Liver (tissue), 9 donors: ENCODE results near the gene NHS. TPM values are rescaled to one million over a fixed set of nuclear protein-coding genes. Genes with fewer than 3 reads are reported as not detected.

Experiments used
- DNase-seq: peaks from one replicate; pipeline ENCODE4 v3.0.0-alpha.2; 2017; ENCODE audit warnings: low spot score
- H3K27ac ChIP-seq, 2 donors: one replicate each; pipeline ENCODE4 v1.7.0; 2013; ENCODE audit warnings: inconsistent platforms in 2 of 2, low read length in 2 of 2, control low read depth in 1 of 2, low read depth in 1 of 2, mild to moderate bottlenecking in 1 of 2
- H3K27me3 ChIP-seq, 4 donors: one replicate each; pipeline versions ENCODE4 v1.6.1 to v1.7.0; 2013; ENCODE audit warnings: low read length in 3 of 4, inconsistent platforms in 1 of 4, mild to moderate bottlenecking in 1 of 4, moderate library complexity in 1 of 4; ENCODE audit not compliant: control insufficient read depth in 4 of 4, insufficient read depth in 4 of 4
- H3K36me3 ChIP-seq, 4 donors: one replicate each; pipeline versions ENCODE4 v1.6.1 to v1.7.0; 2013; ENCODE audit warnings: low read length in 3 of 4, mild to moderate bottlenecking in 3 of 4, low read depth in 1 of 4, moderate library complexity in 1 of 4; ENCODE audit not compliant: control insufficient read depth in 4 of 4, insufficient read depth in 3 of 4
- H3K4me1 ChIP-seq, 4 donors: one replicate each; pipeline versions ENCODE4 v1.6.1 to v1.7.0; 2013; ENCODE audit warnings: low read length in 3 of 4, mild to moderate bottlenecking in 3 of 4, moderate library complexity in 1 of 4; ENCODE audit not compliant: control insufficient read depth in 4 of 4, insufficient read depth in 4 of 4
- H3K4me3 ChIP-seq, 3 donors: one replicate each; pipeline versions ENCODE4 v1.6.1 to v1.7.0; 2013; ENCODE audit warnings: low read length in 3 of 3, control low read depth in 1 of 3, low read depth in 1 of 3, mild to moderate bottlenecking in 1 of 3
- H3K9ac ChIP-seq, 2 donors: one replicate each; pipeline ENCODE4 v1.7.0; 2013; ENCODE audit warnings: low read length in 2 of 2, mild to moderate bottlenecking in 2 of 2, moderate library complexity in 2 of 2, control low read depth in 1 of 2, low read depth in 1 of 2
- H3K9me3 ChIP-seq, 4 donors: one replicate each; pipeline versions ENCODE4 v1.6.1 to v1.7.0; 2013; ENCODE audit warnings: low read length in 3 of 4; ENCODE audit not compliant: control insufficient read depth in 4 of 4
- EGR1 ChIP-seq, 2 donors: IDR thresholded peaks; 2 replicates each; pipeline ENCODE4 v1.6.1; 2016 to 2018; ENCODE audit warnings: antibody characterized with exemption in 2 of 2, low read depth in 2 of 2
- FOXA1 ChIP-seq: IDR thresholded peaks from 2 replicates; pipeline ENCODE4 v1.6.1; 2016; ENCODE audit warnings: antibody characterized with exemption
- FOXA2 ChIP-seq: IDR thresholded peaks from 2 replicates; pipeline ENCODE4 v1.6.1; 2016; ENCODE audit warnings: antibody characterized with exemption
- GABPA ChIP-seq, 2 donors: IDR thresholded peaks in 1 of 2; conservative IDR thresholded peaks in 1 of 2; 2 replicates each; pipeline ENCODE4 v1.6.1; 2016; ENCODE audit warnings: antibody characterized with exemption in 2 of 2, mild to moderate bottlenecking in 1 of 2, moderate library complexity in 1 of 2
- HNF4G ChIP-seq: IDR thresholded peaks from 2 replicates; pipeline ENCODE4 v1.6.1; 2016; ENCODE audit warnings: antibody characterized with exemption
- JUND ChIP-seq, 2 donors: IDR thresholded peaks; 2 replicates each; pipeline ENCODE4 v1.6.1; 2016; ENCODE audit warnings: antibody characterized with exemption in 2 of 2
- NR2F2 ChIP-seq: IDR thresholded peaks from 2 replicates; pipeline ENCODE4 v1.6.1; 2016; ENCODE audit warnings: antibody characterized with exemption
- RAD21 ChIP-seq, 2 donors: IDR thresholded peaks; 2 replicates each; pipeline ENCODE4 v1.6.1; 2016; ENCODE audit warnings: antibody characterized with exemption in 2 of 2, mild to moderate bottlenecking in 2 of 2
- RXRA ChIP-seq, 2 donors: IDR thresholded peaks; 2 replicates each; pipeline ENCODE4 v1.6.1; 2017 to 2018; ENCODE audit warnings: antibody characterized with exemption in 2 of 2, mild to moderate bottlenecking in 1 of 2
- SP1 ChIP-seq: IDR thresholded peaks from 2 replicates; pipeline ENCODE4 v1.6.1; 2018; ENCODE audit warnings: antibody characterized with exemption, mild to moderate bottlenecking
- TAF1 ChIP-seq: conservative IDR thresholded peaks from 2 replicates; pipeline ENCODE4 v1.6.1; 2016; ENCODE audit warnings: antibody characterized with exemption, mild to moderate bottlenecking
- YY1 ChIP-seq: IDR thresholded peaks from 2 replicates; pipeline ENCODE4 v1.6.1; 2016; ENCODE audit warnings: antibody characterized with exemption, mild to moderate bottlenecking
- WGBS: extraction: QIAGEN DNeasy Blood & Tissue Kit; methylation state at CpG from one replicate; pipeline ENCODE4 v1.1.7; 2013; 5-methylcytosine and 5-hydroxymethylcytosine counted together
- polyA plus RNA-seq, 2 donors: library from polyadenylated mRNA; stranded (reverse) in 1 of 2; unstranded in 1 of 2; fragments of 200-250 nt in 1 of 2; fragments of >200 nt in 1 of 2; fragmentation: Nextera tagmentation in 1 of 2; extraction: Ambion mirVana in 1 of 2; gene quantifications; one replicate each; pipeline versions ENCODE4 v1.2.1 to v1.2.3, GENCODE V29; 2013 to 2015
- total RNA-seq, 2 donors: library from RNA; depleted of rRNA; stranded (reverse); fragments of >200 nt; gene quantifications; one replicate each; pipeline ENCODE4 v1.2.3, GENCODE V29; 2014
- TF ChIP-seq, protein P1 (sequence below): IDR thresholded peaks from 2 replicates; pipeline ENCODE4 v1.6.1; 2016; ENCODE audit warnings: antibody characterized with exemption
- TF ChIP-seq, protein P2 (sequence below): IDR thresholded peaks from 2 replicates; pipeline ENCODE4 v1.6.1; 2016; ENCODE audit warnings: antibody characterized with exemption
- TF ChIP-seq, protein P3 (sequence below): IDR thresholded peaks from 2 replicates; pipeline ENCODE4 v1.6.1; 2016; ENCODE audit warnings: antibody characterized with exemption, mild to moderate bottlenecking
- TF ChIP-seq, protein P4 (sequence below): fragments of 150-350 bp; IDR thresholded peaks from 2 replicates; pipeline ENCODE4 v1.5.1; 2017; ENCODE audit warnings: improper control_type of control experiment, low read depth, low read length; ENCODE audit not compliant: missing input control
- TF ChIP-seq, protein P5 (sequence below): IDR thresholded peaks from 2 replicates; pipeline ENCODE4 v1.6.1; 2016; ENCODE audit warnings: antibody characterized with exemption
- donor health status: healthy.
- donor health status: healthy.
- donor health status: healthy.
- donor health status: healthy.
- donor health status: healthy.

NHS gene
- total and polyA plus RNA-seq, 4 donors = 0.03 to 0.17 (median 0.10) TPM

DNA sequence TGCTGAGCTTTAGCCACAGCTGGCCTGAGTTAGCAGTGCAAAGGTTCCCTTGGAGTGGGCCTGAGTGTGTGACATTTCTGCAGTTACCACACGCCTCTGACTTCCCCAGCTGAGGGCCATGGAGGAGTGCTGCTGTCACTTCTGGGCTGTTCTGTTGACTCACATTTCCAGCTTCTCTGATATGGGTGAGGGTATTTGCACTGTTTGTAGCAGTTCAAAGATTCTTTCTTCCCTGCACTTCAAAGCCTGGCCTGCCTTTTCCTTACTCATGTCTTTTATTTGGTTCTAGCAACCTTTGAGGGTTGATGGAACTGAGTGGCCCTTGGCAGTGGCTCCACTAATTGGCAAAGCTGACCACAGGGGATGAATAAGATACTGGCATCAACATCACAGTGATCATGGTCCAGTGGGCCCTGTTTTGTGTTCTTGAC, 335.9 kb downstream of the NHS start:
- H3K27me3 ChIP-seq = no peaks in the 10 kb centered on the region
- no peaks in the 10 kb centered on the region for H3K36me3 ChIP-seq
- WGBS = 87% methylated on average over 1 of the region's 1 CpG
- H3K4me3 ChIP-seq = no peak overlapping the region
- TF ChIP-seq RXRA (IDR thresholded peaks at IDR 0.05) (no peak), EGR1 (IDR thresholded peaks at IDR 0.05; ENCODE audit: low read depth in 2 of 2) (no peak), FOXA2 (no peak)
- TF ChIP-seq, protein P1, sequence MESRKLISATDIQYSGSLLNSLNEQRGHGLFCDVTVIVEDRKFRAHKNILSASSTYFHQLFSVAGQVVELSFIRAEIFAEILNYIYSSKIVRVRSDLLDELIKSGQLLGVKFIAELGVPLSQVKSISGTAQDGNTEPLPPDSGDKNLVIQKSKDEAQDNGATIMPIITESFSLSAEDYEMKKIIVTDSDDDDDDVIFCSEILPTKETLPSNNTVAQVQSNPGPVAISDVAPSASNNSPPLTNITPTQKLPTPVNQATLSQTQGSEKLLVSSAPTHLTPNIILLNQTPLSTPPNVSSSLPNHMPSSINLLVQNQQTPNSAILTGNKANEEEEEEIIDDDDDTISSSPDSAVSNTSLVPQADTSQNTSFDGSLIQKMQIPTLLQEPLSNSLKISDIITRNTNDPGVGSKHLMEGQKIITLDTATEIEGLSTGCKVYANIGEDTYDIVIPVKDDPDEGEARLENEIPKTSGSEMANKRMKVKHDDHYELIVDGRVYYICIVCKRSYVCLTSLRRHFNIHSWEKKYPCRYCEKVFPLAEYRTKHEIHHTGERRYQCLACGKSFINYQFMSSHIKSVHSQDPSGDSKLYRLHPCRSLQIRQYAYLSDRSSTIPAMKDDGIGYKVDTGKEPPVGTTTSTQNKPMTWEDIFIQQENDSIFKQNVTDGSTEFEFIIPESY = no peak
- H3K4me1 ChIP-seq = no peaks in the 10 kb centered on the region
- H3K9me3 ChIP-seq = no peaks in the 10 kb centered on the region
- H3K27ac ChIP-seq = no peak overlapping the region
- no peak overlapping the region for H3K9ac ChIP-seq
- DNase-seq = no peak

DNA sequence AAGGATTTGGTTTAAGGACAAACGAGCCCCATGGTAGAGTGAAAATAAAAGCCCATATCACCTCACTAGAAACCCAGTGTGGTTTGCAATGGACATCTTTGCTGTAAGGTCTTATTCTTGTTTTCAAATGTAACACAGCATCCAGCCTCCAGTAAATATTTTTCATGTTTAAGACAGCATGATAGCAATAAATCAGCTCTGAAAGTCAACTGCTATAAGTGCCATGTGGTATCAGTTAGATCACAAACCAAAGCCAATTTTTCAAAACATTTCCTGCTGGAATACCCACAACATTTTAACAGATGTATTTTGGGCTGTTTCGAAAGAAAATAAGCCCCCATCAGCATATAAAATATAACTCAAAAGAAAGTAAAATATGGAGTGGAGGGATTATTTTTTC, 338.3 kb downstream of the NHS start:
- no peaks in the 10 kb centered on the region for H3K9me3 ChIP-seq
- WGBS = 79% methylated on average over 2 of the region's 2 CpGs
- no peaks in the 10 kb centered on the region for H3K4me1 ChIP-seq
- no peak overlapping the region for H3K27ac ChIP-seq
- DNase-seq = no peak
- no peak overlapping the region for H3K4me3 ChIP-seq
- no peaks in the 10 kb centered on the region for H3K36me3 ChIP-seq
- no peaks in the 10 kb centered on the region for H3K27me3 ChIP-seq
- TF ChIP-seq, protein P2, sequence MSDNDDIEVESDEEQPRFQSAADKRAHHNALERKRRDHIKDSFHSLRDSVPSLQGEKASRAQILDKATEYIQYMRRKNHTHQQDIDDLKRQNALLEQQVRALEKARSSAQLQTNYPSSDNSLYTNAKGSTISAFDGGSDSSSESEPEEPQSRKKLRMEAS = no peak
- no peak for TF ChIP-seq JUND (IDR thresholded peaks at IDR 0.05)
- no peak for TF ChIP-seq SP1
- no peak for TF ChIP-seq RXRA (IDR thresholded peaks at IDR 0.05)
- no peak for TF ChIP-seq FOXA2
- TF ChIP-seq FOXA1 = no peak
- H3K9ac ChIP-seq = no peak overlapping the region

DNA sequence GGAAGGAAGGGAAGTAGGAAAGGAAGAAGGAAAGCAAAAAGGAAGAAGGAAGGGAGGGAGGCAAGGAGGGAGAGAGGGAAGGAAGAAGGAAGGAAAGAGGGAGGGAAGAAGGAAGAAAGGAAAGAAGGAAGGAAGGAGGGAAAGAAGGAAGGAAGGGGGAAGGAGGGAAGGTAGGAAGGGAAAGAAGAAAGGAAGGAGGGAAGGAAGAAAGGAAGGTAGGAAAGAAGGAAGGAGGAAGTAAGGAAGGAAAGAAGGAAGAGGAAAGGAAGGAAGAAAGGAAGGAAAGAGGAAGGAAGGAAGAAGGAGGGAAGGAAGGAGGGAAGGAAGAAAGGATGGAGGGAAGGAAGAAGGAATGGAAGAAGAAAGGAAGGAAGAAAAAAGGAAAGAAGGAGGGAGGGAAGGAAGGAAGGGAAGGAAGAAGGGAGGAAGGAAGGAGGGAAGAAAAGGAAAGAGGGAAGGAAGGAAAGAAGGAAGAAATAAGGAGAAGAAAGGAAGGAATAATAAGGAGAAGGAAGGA, 343.7 kb downstream of the NHS start:
- TF ChIP-seq, protein P2 = no peak
- TF ChIP-seq HNF4G (no peak), YY1 (no peak), GABPA (IDR thresholded peaks at IDR 0.05 in 1 of 2, conservative IDR thresholded peaks at IDR 0.05 in 1 of 2) (no peak), NR2F2 (no peak), RAD21 (IDR thresholded peaks at IDR 0.05) (no peak), FOXA1 (no peak), FOXA2 (no peak), JUND (IDR thresholded peaks at IDR 0.05) (no peak), TAF1 (no peak)
- TF ChIP-seq, protein P3, sequence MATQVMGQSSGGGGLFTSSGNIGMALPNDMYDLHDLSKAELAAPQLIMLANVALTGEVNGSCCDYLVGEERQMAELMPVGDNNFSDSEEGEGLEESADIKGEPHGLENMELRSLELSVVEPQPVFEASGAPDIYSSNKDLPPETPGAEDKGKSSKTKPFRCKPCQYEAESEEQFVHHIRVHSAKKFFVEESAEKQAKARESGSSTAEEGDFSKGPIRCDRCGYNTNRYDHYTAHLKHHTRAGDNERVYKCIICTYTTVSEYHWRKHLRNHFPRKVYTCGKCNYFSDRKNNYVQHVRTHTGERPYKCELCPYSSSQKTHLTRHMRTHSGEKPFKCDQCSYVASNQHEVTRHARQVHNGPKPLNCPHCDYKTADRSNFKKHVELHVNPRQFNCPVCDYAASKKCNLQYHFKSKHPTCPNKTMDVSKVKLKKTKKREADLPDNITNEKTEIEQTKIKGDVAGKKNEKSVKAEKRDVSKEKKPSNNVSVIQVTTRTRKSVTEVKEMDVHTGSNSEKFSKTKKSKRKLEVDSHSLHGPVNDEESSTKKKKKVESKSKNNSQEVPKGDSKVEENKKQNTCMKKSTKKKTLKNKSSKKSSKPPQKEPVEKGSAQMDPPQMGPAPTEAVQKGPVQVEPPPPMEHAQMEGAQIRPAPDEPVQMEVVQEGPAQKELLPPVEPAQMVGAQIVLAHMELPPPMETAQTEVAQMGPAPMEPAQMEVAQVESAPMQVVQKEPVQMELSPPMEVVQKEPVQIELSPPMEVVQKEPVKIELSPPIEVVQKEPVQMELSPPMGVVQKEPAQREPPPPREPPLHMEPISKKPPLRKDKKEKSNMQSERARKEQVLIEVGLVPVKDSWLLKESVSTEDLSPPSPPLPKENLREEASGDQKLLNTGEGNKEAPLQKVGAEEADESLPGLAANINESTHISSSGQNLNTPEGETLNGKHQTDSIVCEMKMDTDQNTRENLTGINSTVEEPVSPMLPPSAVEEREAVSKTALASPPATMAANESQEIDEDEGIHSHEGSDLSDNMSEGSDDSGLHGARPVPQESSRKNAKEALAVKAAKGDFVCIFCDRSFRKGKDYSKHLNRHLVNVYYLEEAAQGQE = no peak
- TF ChIP-seq, protein P4, sequence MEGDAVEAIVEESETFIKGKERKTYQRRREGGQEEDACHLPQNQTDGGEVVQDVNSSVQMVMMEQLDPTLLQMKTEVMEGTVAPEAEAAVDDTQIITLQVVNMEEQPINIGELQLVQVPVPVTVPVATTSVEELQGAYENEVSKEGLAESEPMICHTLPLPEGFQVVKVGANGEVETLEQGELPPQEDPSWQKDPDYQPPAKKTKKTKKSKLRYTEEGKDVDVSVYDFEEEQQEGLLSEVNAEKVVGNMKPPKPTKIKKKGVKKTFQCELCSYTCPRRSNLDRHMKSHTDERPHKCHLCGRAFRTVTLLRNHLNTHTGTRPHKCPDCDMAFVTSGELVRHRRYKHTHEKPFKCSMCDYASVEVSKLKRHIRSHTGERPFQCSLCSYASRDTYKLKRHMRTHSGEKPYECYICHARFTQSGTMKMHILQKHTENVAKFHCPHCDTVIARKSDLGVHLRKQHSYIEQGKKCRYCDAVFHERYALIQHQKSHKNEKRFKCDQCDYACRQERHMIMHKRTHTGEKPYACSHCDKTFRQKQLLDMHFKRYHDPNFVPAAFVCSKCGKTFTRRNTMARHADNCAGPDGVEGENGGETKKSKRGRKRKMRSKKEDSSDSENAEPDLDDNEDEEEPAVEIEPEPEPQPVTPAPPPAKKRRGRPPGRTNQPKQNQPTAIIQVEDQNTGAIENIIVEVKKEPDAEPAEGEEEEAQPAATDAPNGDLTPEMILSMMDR = no peak
- TF ChIP-seq, protein P5, sequence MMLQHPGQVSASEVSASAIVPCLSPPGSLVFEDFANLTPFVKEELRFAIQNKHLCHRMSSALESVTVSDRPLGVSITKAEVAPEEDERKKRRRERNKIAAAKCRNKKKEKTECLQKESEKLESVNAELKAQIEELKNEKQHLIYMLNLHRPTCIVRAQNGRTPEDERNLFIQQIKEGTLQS = no peak
- H3K27me3 ChIP-seq = peaks cover 0 to 3% (median 0%) of the 10 kb centered on the region in 4 donors
- no peak overlapping the region for H3K27ac ChIP-seq
- H3K9ac ChIP-seq = no peak overlapping the region
- no peak for DNase-seq
- H3K4me3 ChIP-seq = no peak overlapping the region
- H3K9me3 ChIP-seq = no peaks in the 10 kb centered on the region
- no peaks in the 10 kb centered on the region for H3K36me3 ChIP-seq
- no peaks in the 10 kb centered on the region for H3K4me1 ChIP-seq
